CD14-positive monocyte (primary cell): ENCODE data around the gene EDARADD. TPM values are rescaled to one million over a fixed set of nuclear protein-coding genes. Genes with fewer than 3 reads are reported as not detected.

Experiments used
- DNase-seq, 3 donors: peaks; one replicate each; pipeline ENCODE4 v3.0.0-alpha.2; 2011 to 2022
- H2AFZ ChIP-seq: 2 replicates; pipeline ENCODE4 v1.6.0; 2012; ENCODE audit warnings: mild to moderate bottlenecking, low read depth, low read length, inconsistent platforms; ENCODE audit not compliant: insufficient read depth, poor library complexity, severe bottlenecking
- H3K27ac ChIP-seq, 2 donors: 1 replicate in 1 of 2; 2 replicates in 1 of 2; pipeline ENCODE4 v1.5.1; 2012 to 2013; ENCODE audit warnings: low read length in 2 of 2, control low read depth in 1 of 2, inconsistent platforms in 1 of 2, low read depth in 1 of 2, mild to moderate bottlenecking in 1 of 2
- H3K27me3 ChIP-seq, 2 donors: one replicate each; pipeline versions ENCODE4 v1.6.0 to v1.6.1; 2011 to 2013; ENCODE audit warnings: low read length in 2 of 2; ENCODE audit not compliant: control insufficient read depth in 2 of 2, insufficient read depth in 2 of 2
- H3K36me3 ChIP-seq, 2 donors: replicated peaks in 1 of 2; 1 replicate in 1 of 2; 2 replicates in 1 of 2; pipeline versions ENCODE4 v1.5.1 to v1.6.1; 2012 to 2013; ENCODE audit warnings: low read length in 2 of 2, control low read depth in 1 of 2, inconsistent platforms in 1 of 2, mild to moderate bottlenecking in 1 of 2; ENCODE audit not compliant: insufficient read depth in 2 of 2, control insufficient read depth in 1 of 2
- H3K4me1 ChIP-seq, 2 donors: 1 replicate in 1 of 2; 2 replicates in 1 of 2; pipeline versions ENCODE4 v1.5.1 to v1.6.1; 2012 to 2013; ENCODE audit warnings: low read length in 2 of 2, control low read depth in 1 of 2, inconsistent platforms in 1 of 2, mild to moderate bottlenecking in 1 of 2, moderate library complexity in 1 of 2; ENCODE audit not compliant: insufficient read depth in 2 of 2, control insufficient read depth in 1 of 2
- H3K4me2 ChIP-seq: replicated peaks from 2 replicates; pipeline ENCODE3; 2012; ENCODE audit warnings: low read length, moderate library complexity, mild to moderate bottlenecking; ENCODE audit not compliant: poor library complexity, severe bottlenecking; ENCODE audit errors: extremely low read depth
- H3K4me3 ChIP-seq, 3 experiments: fragments of 200-600 bp in 1 of 3; sonication (generic) in 1 of 3; replicated peaks in 1 of 3; 1 replicate in 2 of 3; 2 replicates in 1 of 3; pipeline ENCODE4 v1.5.1; 2011 to 2013; ENCODE audit warnings: low read length in 3 of 3, mild to moderate bottlenecking in 3 of 3, control low read depth in 2 of 3, low read depth in 2 of 3, inconsistent platforms in 1 of 3, moderate library complexity in 1 of 3
- H3K79me2 ChIP-seq: 2 replicates; pipeline ENCODE4 v1.6.0; 2012; ENCODE audit warnings: mild to moderate bottlenecking, control low read depth, inconsistent platforms, low read length, moderate library complexity; ENCODE audit not compliant: insufficient read depth
- H3K9ac ChIP-seq: 2 replicates; pipeline ENCODE4 v1.6.0; 2017; ENCODE audit warnings: low read length, mild to moderate bottlenecking; ENCODE audit not compliant: insufficient read depth, poor library complexity, severe bottlenecking
- H3K9me3 ChIP-seq, 2 donors: replicated peaks in 1 of 2; 1 replicate in 1 of 2; 2 replicates in 1 of 2; pipeline versions ENCODE4 v1.5.1 to v1.6.1; 2012 to 2013; ENCODE audit warnings: low read length in 2 of 2, control low read depth in 1 of 2; ENCODE audit not compliant: control insufficient read depth in 1 of 2, insufficient read depth in 1 of 2
- H4K20me1 ChIP-seq: 2 replicates; pipeline ENCODE4 v1.6.0; 2012; ENCODE audit warnings: mild to moderate bottlenecking, low read length, control low read depth, moderate library complexity; ENCODE audit not compliant: insufficient read depth
- H3K27ac Mint-ChIP-seq, 7 donors: one replicate each; pipeline ENCODE4 v1.8.0; 2020; ENCODE audit warnings: mild to moderate bottlenecking in 7 of 7, mixed read lengths in 7 of 7, moderate library complexity in 6 of 7, inconsistent platforms in 2 of 7
- H3K27me3 Mint-ChIP-seq, 3 donors: one replicate each; pipeline ENCODE4 v1.8.0; 2021 to 2022; ENCODE audit warnings: low read depth in 3 of 3, mild to moderate bottlenecking in 3 of 3, mixed read lengths in 3 of 3, moderate library complexity in 3 of 3, inconsistent platforms in 1 of 3
- H3K36me3 Mint-ChIP-seq, 2 donors: one replicate each; pipeline ENCODE4 v1.8.0; 2020; ENCODE audit warnings: mixed read lengths in 2 of 2, inconsistent platforms in 1 of 2, mild to moderate bottlenecking in 1 of 2
- H3K4me1 Mint-ChIP-seq: one replicate; pipeline ENCODE4 v1.8.0; 2020; ENCODE audit warnings: mild to moderate bottlenecking, mixed read lengths
- H3K4me3 Mint-ChIP-seq, 2 donors: one replicate each; pipeline ENCODE4 v1.8.0; 2020; ENCODE audit warnings: mild to moderate bottlenecking in 2 of 2, mixed read lengths in 2 of 2, moderate library complexity in 1 of 2
- H3K9me3 Mint-ChIP-seq, 7 donors: one replicate each; pipeline ENCODE4 v1.8.0; 2020 to 2022; ENCODE audit warnings: mixed read lengths in 7 of 7, mild to moderate bottlenecking in 6 of 7, moderate library complexity in 6 of 7, inconsistent platforms in 2 of 7
- CTCF ChIP-seq: fragments of 200-600 bp; IDR thresholded peaks from one replicate; pipeline ENCODE4 v1.8.0; 2022; ENCODE audit warnings: antibody characterized with exemption, mild to moderate bottlenecking
- WGBS: methylation state at CpG from one replicate; pipeline ENCODE4 v1.1.5; 2013; ENCODE audit warnings: missing lambda C conversion rate; ENCODE audit not compliant: insufficient coverage; 5-methylcytosine and 5-hydroxymethylcytosine counted together
- intact Hi-C, 2 donors: fragments of 100-400 bp; cut with micrococcal nuclease; formaldehyde crosslinking; loops; one replicate each; pipeline versions ENCODE4 v1.15.0 to v1.15.1; 2023
- polyA plus RNA-seq, 3 donors: library from polyadenylated mRNA; depleted of rRNA in 1 of 3; unstranded in 2 of 3; stranded (reverse) in 1 of 3; fragments of 300-500 nt in 2 of 3; fragments of >200 nt in 1 of 3; fragmentation: Illumina TruSeq in 2 of 3; gene quantifications; 1 replicate in 2 of 3; 2 replicates in 1 of 3; pipeline ENCODE4 v1.2.3, GENCODE V29; 2012 to 2021

EDARADD gene
- polyA plus RNA-seq, 3 donors: not detected

GRCh38 chr1:236433819-236434315 lies 39.8 kb downstream of the EDARADD start:
- no peaks in the 10 kb centered on the region for H3K36me3 ChIP-seq
- H3K4me1 Mint-ChIP-seq: no peaks in the 10 kb centered on the region
- no peak for DNase-seq
- H3K9ac ChIP-seq: no peak overlapping the region
- H3K4me2 ChIP-seq: no peak overlapping the region
- H2AFZ ChIP-seq: no peak overlapping the region
- no peaks in the 10 kb centered on the region for H3K9me3 ChIP-seq
- H3K27me3 ChIP-seq: no peaks in the 10 kb centered on the region
- WGBS: 93% methylated on average over 3 of the region's 6 CpGs
- TF ChIP-seq CTCF: no peak
- intact Hi-C loops: no loop called here
- H3K4me1 ChIP-seq: no peaks in the 10 kb centered on the region
- no peak overlapping the region for H3K27ac Mint-ChIP-seq
- no peaks in the 10 kb centered on the region for H3K36me3 Mint-ChIP-seq
- H3K4me3 ChIP-seq: no peak overlapping the region
- H4K20me1 ChIP-seq: no peaks in the 10 kb centered on the region
- no peak overlapping the region for H3K4me3 Mint-ChIP-seq
- H3K79me2 ChIP-seq: no peaks in the 10 kb centered on the region
- peaks cover 0 to 1% (median 0%) of the 10 kb centered on the region in 7 donors for H3K9me3 Mint-ChIP-seq
- H3K27ac ChIP-seq: no peak overlapping the region
- H3K27me3 Mint-ChIP-seq: peaks cover 0 to 2% (median 0%) of the 10 kb centered on the region in 3 donors

GRCh38 chr1:236438614-236439013 lies 44.5 kb downstream of the EDARADD start:
- intact Hi-C loops: no loop called here
- WGBS: no CpG with 5 or more reads among the region's 9 CpGs
- DNase-seq: no peak

More at GRCh38 chr1:236438614-236439013, 44.5 kb downstream of the EDARADD start:
- no peaks in the 10 kb centered on the region for H3K9me3 ChIP-seq
- no peaks in the 10 kb centered on the region for H3K27me3 ChIP-seq
- H3K4me3 Mint-ChIP-seq: no peak overlapping the region
- H3K4me1 ChIP-seq: no peaks in the 10 kb centered on the region
- no peaks in the 10 kb centered on the region for H3K27me3 Mint-ChIP-seq
- peaks cover 0 to 4% (median 0%) of the 10 kb centered on the region in 7 donors for H3K9me3 Mint-ChIP-seq
- H3K27ac Mint-ChIP-seq: no peak overlapping the region
- no peaks in the 10 kb centered on the region for H3K36me3 ChIP-seq
- TF ChIP-seq CTCF: no peak
- no peaks in the 10 kb centered on the region for H3K4me1 Mint-ChIP-seq
- no peak overlapping the region for H3K27ac ChIP-seq
- H3K79me2 ChIP-seq: no peaks in the 10 kb centered on the region
- no peak overlapping the region for H3K4me2 ChIP-seq
- H4K20me1 ChIP-seq: no peaks in the 10 kb centered on the region
- no peaks in the 10 kb centered on the region for H3K36me3 Mint-ChIP-seq
- H2AFZ ChIP-seq: no peak overlapping the region
- no peak overlapping the region for H3K9ac ChIP-seq
- H3K4me3 ChIP-seq: no peak overlapping the region
